HG03108 (cell line): Measurements from ENCODE around the gene ETV3.
A peak's percentile ranks its signal among the peaks of the same experiment; 100 is the strongest.

Source experiments
- ATAC-seq: cut with Tn5 transposase; IDR thresholded peaks from one replicate; pipeline ENCODE4 v1.9.1; 2021; ENCODE audit warnings: moderate library complexity; ENCODE audit not compliant: unreplicated experiment

Gene ETV3

GRCh38 chr1:157140063-157140588 is 1.9 kb upstream of the ETV3 start:
- no peak for ATAC-seq

- no peak for ATAC-seq
Measured at GRCh38 chr1:157139052-157139715, 989 bp upstream of the ETV3 start.

- peak; percentile 13 for ATAC-seq
Measured at GRCh38 chr1:157137408-157138219, 581 bp downstream of the ETV3 start.

GRCh38 chr1:157137046-157137407 is 1.2 kb downstream of the ETV3 start:
- ATAC-seq, result no peak

GRCh38 chr1:157136133-157136532 is 2.1 kb downstream of the ETV3 start:
- ATAC-seq, result no peak

DNA sequence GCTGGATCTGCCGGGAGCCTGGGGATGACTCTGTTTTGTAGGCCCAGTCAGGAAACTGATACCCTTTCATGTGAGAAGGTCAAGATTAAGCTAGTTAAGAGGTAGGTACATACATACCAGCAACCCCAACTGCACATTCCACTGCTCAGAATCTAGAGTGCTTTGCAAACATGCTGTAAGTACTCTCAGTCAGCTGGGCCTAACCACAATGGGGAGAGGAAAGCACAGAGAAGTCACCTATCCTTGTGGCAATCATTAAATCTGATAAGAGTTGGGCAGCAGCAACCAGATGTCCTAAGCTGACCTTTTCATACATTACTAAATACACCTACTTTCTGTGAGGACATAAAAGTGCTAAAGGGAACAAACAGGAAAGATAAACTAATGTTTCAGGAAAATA is 2.5 kb downstream of the ETV3 start:
- no peak for ATAC-seq

- no peak for ATAC-seq
Measured at GRCh38 chr1:157135070-157135469, 3.1 kb downstream of the ETV3 start.

GRCh38 chr1:157134442-157134841 is 3.8 kb downstream of the ETV3 start:
- no peak for ATAC-seq

GRCh38 chr1:157133426-157133825 is 4.8 kb downstream of the ETV3 start:
- ATAC-seq, result no peak

DNA sequence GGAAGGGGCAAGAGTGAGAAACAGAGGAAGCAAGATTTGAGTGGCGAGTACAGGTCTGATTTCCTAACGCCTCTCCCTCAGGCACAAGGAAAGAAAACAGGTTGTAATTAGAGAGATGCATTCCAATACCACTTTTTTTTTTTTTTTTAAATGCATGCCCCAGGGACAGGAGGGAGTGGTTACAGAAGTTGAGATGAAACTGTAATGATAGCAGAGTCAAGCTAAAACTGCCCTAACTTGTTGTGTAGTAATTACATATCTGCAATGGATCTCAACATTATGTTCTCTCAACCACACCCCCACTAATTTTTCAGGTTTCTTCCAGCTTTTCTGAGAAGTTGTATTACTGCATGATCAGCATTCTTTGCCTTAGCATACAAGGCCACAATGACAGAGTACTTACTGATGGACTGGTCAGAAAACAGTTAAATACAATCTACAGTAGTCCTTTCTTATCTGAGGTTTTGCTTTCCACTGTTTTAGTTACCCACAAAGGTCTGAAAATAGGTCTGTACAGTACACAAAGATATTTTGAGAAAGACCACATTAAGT is 5.5 kb downstream of the ETV3 start:
- ATAC-seq, result no peak

- no peak for ATAC-seq
Measured at GRCh38 chr1:157132111-157132510, 6.1 kb downstream of the ETV3 start.

GRCh38 chr1:157131281-157131680 is 6.9 kb downstream of the ETV3 start:
- no peak for ATAC-seq

DNA sequence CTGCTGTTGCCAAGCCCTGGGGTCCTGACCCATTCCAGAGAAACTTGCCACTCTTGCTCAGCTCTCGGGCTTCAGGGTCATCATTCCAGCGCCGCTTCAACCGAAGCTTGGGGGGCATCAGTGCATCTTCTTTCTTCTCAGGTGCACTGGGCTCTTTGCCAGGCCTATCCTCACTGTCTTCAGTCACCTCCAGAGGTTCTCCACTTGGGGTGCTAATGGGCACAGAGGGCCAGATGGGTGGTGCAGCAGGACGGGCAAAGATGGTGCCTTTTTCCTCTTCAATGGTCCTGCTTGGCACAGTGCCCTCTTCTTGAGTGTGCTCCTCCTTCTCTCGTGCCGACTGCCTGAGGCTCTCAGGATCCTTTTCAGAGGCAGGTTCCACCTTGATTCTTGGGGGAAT is 13.3 kb downstream of the ETV3 start:
- ATAC-seq, result no peak

- no peak for ATAC-seq
Measured at GRCh38 chr1:157119448-157119847, 18.7 kb downstream of the ETV3 start.

GRCh38 chr1:157119008-157119407 is 19.2 kb downstream of the ETV3 start:
- ATAC-seq, result no peak

DNA sequence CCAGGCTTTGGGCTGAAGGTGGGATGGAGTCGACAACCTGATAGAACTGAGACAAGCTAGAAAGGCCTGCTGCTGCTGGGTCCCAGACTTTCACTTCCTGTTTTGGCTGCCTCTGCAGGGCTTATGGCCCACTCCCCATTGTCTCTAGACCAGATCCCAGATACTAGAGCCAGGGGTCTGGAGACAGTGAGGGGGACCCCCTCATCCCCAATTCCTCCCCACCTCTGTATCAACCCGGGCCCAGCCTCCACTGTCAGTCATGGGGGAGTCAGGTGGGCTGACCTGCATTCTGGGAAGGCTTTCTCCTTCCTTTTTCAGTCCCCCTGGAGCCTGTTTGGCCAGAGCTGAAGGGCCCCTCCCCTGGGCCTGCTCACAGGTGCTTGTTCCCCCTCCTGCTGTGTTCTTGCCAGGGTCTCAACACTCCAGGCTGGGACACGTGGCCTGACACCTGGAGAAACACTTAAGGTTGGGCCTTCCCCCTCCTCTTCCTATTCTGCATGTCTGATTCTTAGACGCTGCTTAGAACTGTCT is 20.6 kb downstream of the ETV3 start:
- ATAC-seq, result no peak

DNA sequence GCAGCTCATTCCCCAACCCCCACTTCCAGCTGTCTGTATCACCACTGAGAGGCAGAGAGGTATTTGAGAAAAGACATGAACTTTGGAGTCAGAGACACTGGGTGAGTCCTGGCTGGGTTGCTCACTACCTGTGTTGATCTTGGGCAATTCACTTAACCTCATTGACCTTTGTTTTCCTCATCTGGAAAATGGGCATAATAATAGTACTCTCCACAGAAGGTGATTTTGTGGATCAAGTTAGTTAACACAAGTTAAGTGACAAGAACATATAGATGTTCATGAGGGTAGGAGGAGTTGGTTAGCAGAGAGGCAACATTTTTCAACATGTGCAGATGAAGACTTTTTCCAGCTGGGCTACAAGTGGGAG is 21.5 kb downstream of the ETV3 start:
- no peak for ATAC-seq

GRCh38 chr1:157115851-157116736 is 22.1 kb downstream of the ETV3 start:
- no peak for ATAC-seq

GRCh38 chr1:157115429-157115838 is 22.8 kb downstream of the ETV3 start:
- no peak for ATAC-seq

DNA sequence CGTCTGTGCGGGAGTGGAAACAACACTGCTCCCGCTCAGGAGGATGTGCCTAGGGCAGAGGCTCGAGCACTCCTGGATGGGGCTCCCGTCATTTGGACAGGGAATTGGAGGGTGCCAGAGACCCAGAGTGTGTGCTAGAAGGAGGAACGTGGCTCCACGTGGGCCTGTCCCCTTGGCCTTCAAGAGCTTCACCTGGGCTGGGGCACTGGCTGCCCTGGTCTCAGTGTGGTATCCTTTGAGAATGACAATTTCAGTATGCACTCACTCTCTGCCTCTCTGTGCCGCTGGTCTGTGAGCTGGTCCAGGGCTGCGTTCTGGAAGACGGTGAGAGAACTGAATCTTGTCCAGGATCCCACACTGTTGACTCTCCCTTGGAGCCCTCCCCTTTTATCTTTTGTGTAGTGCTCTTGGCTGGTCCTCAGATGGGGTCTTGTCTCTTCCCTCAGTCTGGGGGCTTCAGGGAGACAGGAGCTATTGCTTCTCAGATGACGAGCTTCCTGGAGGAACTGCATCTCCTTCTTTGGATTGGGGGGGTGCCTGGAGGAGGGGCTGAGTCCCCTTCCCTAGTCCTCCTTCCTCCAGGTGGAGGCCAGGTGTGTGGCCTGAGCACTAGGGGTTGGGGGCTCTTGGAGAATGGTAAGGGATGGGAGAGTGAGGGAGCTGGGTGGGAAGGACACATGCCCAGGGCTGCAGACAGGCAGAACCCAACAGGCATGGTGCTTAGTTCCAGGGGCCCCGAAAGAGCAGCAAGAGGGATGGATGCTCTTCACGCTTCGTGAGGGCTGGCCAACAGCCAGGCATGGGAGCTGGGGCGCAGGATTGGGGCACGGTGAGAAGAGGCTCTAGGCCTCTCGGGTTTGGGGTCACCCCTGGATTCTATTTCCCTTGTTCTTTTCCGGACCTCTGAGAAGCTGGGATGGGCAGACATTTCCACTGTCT is 23.7 kb downstream of the ETV3 start:
- ATAC-seq, result no peak
